GM19351 (cell line): ENCODE results near the gene KCNK10.
"Not testable (repeated sequence)": the region's sequence is repeated elsewhere in the genome, so short reads cannot be mapped to it uniquely, and the experiment has no call there.

Source experiments
- ATAC-seq: cut with Tn5 transposase; IDR thresholded peaks from one replicate; pipeline ENCODE4 v1.9.1; 2021; ENCODE audit warnings: mild to moderate bottlenecking, moderate library complexity; ENCODE audit not compliant: unreplicated experiment

The KCNK10 gene

GRCh38 chr14:88271205-88271604 is 51.9 kb downstream of the KCNK10 start:
- no peak for ATAC-seq

GRCh38 chr14:88270776-88271175 is 52.3 kb downstream of the KCNK10 start:
- ATAC-seq, result no peak

- ATAC-seq, result no peak
Measured at GRCh38 chr14:88269806-88270420, 53.2 kb downstream of the KCNK10 start.

- no peak for ATAC-seq
Measured at GRCh38 chr14:88266474-88266873, 56.6 kb downstream of the KCNK10 start.

- no peak for ATAC-seq
Measured at GRCh38 chr14:88264116-88264515, 59.0 kb downstream of the KCNK10 start.

GRCh38 chr14:88261302-88261701 is 61.8 kb downstream of the KCNK10 start:
- ATAC-seq, result not testable (repeated sequence)

- no peak for ATAC-seq
Measured at GRCh38 chr14:88258021-88258420, 65.0 kb downstream of the KCNK10 start.

GRCh38 chr14:88256997-88257950 is 65.8 kb downstream of the KCNK10 start:
- ATAC-seq, result no peak

GRCh38 chr14:88255798-88256197 is 67.3 kb downstream of the KCNK10 start:
- ATAC-seq, result no peak

GRCh38 chr14:88255196-88255595 is 67.9 kb downstream of the KCNK10 start:
- no peak for ATAC-seq

GRCh38 chr14:88252498-88252897 is 70.6 kb downstream of the KCNK10 start:
- ATAC-seq, result no peak

- ATAC-seq, result no peak
Measured at GRCh38 chr14:88251650-88252049, 71.4 kb downstream of the KCNK10 start.

- ATAC-seq, result no peak
Measured at GRCh38 chr14:88249266-88249665, 73.8 kb downstream of the KCNK10 start.

GRCh38 chr14:88248606-88249005 is 74.5 kb downstream of the KCNK10 start:
- no peak for ATAC-seq

GRCh38 chr14:88247228-88247627 is 75.8 kb downstream of the KCNK10 start:
- no peak for ATAC-seq

GRCh38 chr14:88245321-88245720 is 77.7 kb downstream of the KCNK10 start:
- no peak for ATAC-seq

- ATAC-seq, result no peak
Measured at GRCh38 chr14:88243946-88244345, 79.1 kb downstream of the KCNK10 start.

GRCh38 chr14:88242446-88242845 is 80.6 kb downstream of the KCNK10 start:
- ATAC-seq, result no peak

GRCh38 chr14:88241810-88242209 is 81.3 kb downstream of the KCNK10 start:
- ATAC-seq, result no peak

GRCh38 chr14:88234442-88234841 is 88.6 kb downstream of the KCNK10 start:
- ATAC-seq, result no peak

GRCh38 chr14:88233915-88234314 is 89.2 kb downstream of the KCNK10 start:
- peak; percentile 66 for ATAC-seq

- no peak for ATAC-seq
Measured at GRCh38 chr14:88232771-88233170, 90.3 kb downstream of the KCNK10 start.
